ENCODE data around the gene SYT13.
A peak's percentile ranks its signal among the peaks of the same experiment; 100 is the strongest.

SYT13 gene

GRCh38 chr11:45285930-45286632, at the start of gene SYT13:
SYT13 (minus strand) TSS chr11:45286341; CDS start chr11:45286207, 134 bp downstream.
- no peak for DNase-seq (ENCODE audit: low spot score)

- no peak for DNase-seq (ENCODE audit: low spot score)
Measured at GRCh38 chr11:45335434-45335833, 49.3 kb upstream of the SYT13 start.

GRCh38 chr11:45334836-45335235, 48.7 kb upstream of the SYT13 start:
- DNase-seq (ENCODE audit: low spot score) = no peak

- DNase-seq (ENCODE audit: low spot score) = no peak
Measured at GRCh38 chr11:45334410-45334809, 48.3 kb upstream of the SYT13 start.

- peak; percentile 47 for DNase-seq (ENCODE audit: low spot score)
Measured at GRCh38 chr11:45333001-45333971, 47.1 kb upstream of the SYT13 start.

GRCh38 chr11:45332276-45332934, 46.3 kb upstream of the SYT13 start:
- DNase-seq (ENCODE audit: low spot score) = peak; percentile 67

GRCh38 chr11:45331839-45332238, 45.7 kb upstream of the SYT13 start:
- DNase-seq (ENCODE audit: low spot score) = no peak

GRCh38 chr11:45328726-45329125, 42.6 kb upstream of the SYT13 start:
- no peak for DNase-seq (ENCODE audit: low spot score)

- DNase-seq (ENCODE audit: low spot score) = no peak
Measured at GRCh38 chr11:45324459-45324858, 38.3 kb upstream of the SYT13 start.

GRCh38 chr11:45323601-45324249, 37.6 kb upstream of the SYT13 start:
- DNase-seq (ENCODE audit: low spot score) = no peak

GRCh38 chr11:45322891-45323600, 36.9 kb upstream of the SYT13 start:
- DNase-seq (ENCODE audit: low spot score) = no peak

GRCh38 chr11:45322111-45322705, 36.1 kb upstream of the SYT13 start:
- no peak for DNase-seq (ENCODE audit: low spot score)

GRCh38 chr11:45321669-45322068, 35.5 kb upstream of the SYT13 start:
- DNase-seq (ENCODE audit: low spot score) = no peak

GRCh38 chr11:45321031-45321595, 35.0 kb upstream of the SYT13 start:
- no peak for DNase-seq (ENCODE audit: low spot score)

GRCh38 chr11:45320371-45320770, 34.2 kb upstream of the SYT13 start:
- DNase-seq (ENCODE audit: low spot score) = no peak

GRCh38 chr11:45319077-45319476, 32.9 kb upstream of the SYT13 start:
- no peak for DNase-seq (ENCODE audit: low spot score)

- DNase-seq (ENCODE audit: low spot score) = no peak
Measured at GRCh38 chr11:45318516-45318915, 32.4 kb upstream of the SYT13 start.

- no peak for DNase-seq (ENCODE audit: low spot score)
Measured at GRCh38 chr11:45316258-45316657, 30.1 kb upstream of the SYT13 start.

GRCh38 chr11:45314900-45315299, 28.8 kb upstream of the SYT13 start:
- no peak for DNase-seq (ENCODE audit: low spot score)

- no peak for DNase-seq (ENCODE audit: low spot score)
Measured at GRCh38 chr11:45313171-45313865, 27.2 kb upstream of the SYT13 start.

Measured in germinal center (tissue), 1 donor.